WTC11 (cell line): ENCODE results near the gene FGF22. TPM values are rescaled to one million over a fixed set of nuclear protein-coding genes. Genes with fewer than 3 reads are reported as not detected.

Experiments
- ATAC-seq: fragments of 200-7000 bp; cut with Tn5 transposase; 2 replicates; pipeline ENCODE4 v1.10.0; 2021; ENCODE audit warnings: mild to moderate bottlenecking, moderate library complexity
- CTCF ChIA-PET: fragments of 300-600 bp; sonication (Branson Sonifier 250); formaldehyde crosslinking; loops from one replicate; lab custom pipeline; 2021; ENCODE audit warnings: antibody characterized with exemption; lab: Charles Lee
- POLR2A ChIA-PET: fragments of 350-600 bp; sonication (Branson Sonifier 250); formaldehyde crosslinking; loops from one replicate; lab custom pipeline; 2021; ENCODE audit warnings: antibody characterized with exemption; lab: Charles Lee
- DNase-seq: peaks from one replicate; pipeline ENCODE4 v3.0.0; 2021; ENCODE audit warnings: low spot score
- H3K27ac Mint-ChIP-seq: 2 replicates; pipeline ENCODE4 v1.8.0; 2021; ENCODE audit warnings: mixed read lengths
- H3K27me3 Mint-ChIP-seq: 2 replicates; pipeline ENCODE4 v1.8.0; 2021; ENCODE audit warnings: low read depth, mild to moderate bottlenecking, moderate library complexity, mixed read lengths
- H3K36me3 Mint-ChIP-seq: 2 replicates; pipeline ENCODE4 v1.8.0; 2021; ENCODE audit warnings: mixed read lengths
- H3K4me1 Mint-ChIP-seq: 2 replicates; pipeline ENCODE4 v1.8.0; 2022; ENCODE audit warnings: mixed read lengths
- H3K4me3 Mint-ChIP-seq: 2 replicates; pipeline ENCODE4 v1.8.0; 2021; ENCODE audit warnings: mild to moderate bottlenecking, moderate library complexity, mixed read lengths
- H3K9me3 Mint-ChIP-seq: 2 replicates; pipeline ENCODE4 v1.8.0; 2021; ENCODE audit warnings: mixed read lengths
- CTCF ChIP-seq: fragments of 200-600 bp; IDR thresholded peaks from 2 replicates; pipeline ENCODE4 v1.8.0; 2022; ENCODE audit warnings: antibody characterized with exemption
- E2F4 ChIP-seq: sonication (generic); formaldehyde crosslinking; IDR thresholded peaks from 2 replicates; pipeline ENCODE4 v1.8.1; 2022; ENCODE audit warnings: low read depth, mild to moderate bottlenecking, moderate library complexity, missing genetic modification reagents, borderline replicate concordance
- ESRRA ChIP-seq: sonication (generic); formaldehyde crosslinking; IDR thresholded peaks from 2 replicates; pipeline ENCODE4 v1.8.1; 2022; ENCODE audit warnings: mild to moderate bottlenecking, missing genetic modification reagents, borderline replicate concordance
- HMGXB4 ChIP-seq: sonication (generic); formaldehyde crosslinking; IDR thresholded peaks from 2 replicates; pipeline ENCODE4 v1.8.1; 2023; ENCODE audit warnings: mild to moderate bottlenecking, moderate library complexity, missing genetic modification reagents
- JUN ChIP-seq: sonication (generic); formaldehyde crosslinking; IDR thresholded peaks from 2 replicates; pipeline ENCODE4 v1.8.0; 2023; ENCODE audit warnings: mild to moderate bottlenecking, missing genetic modification reagents
- PRDM15 ChIP-seq: sonication (generic); formaldehyde crosslinking; IDR thresholded peaks from 2 replicates; pipeline ENCODE4 v1.8.0; 2022; ENCODE audit warnings: missing genetic modification reagents
- PRRX2 ChIP-seq: fragments of 250-450 bp; sonication (Bioruptor Pico); IDR thresholded peaks from 2 replicates; pipeline ENCODE4 v1.8.0; 2021; ENCODE audit warnings: mild to moderate bottlenecking
- USF2 ChIP-seq: sonication (generic); formaldehyde crosslinking; IDR thresholded peaks from 2 replicates; pipeline ENCODE4 v1.8.1; 2023; ENCODE audit warnings: mild to moderate bottlenecking, missing genetic modification reagents, moderate library complexity
- ZNF263 ChIP-seq: sonication (generic); formaldehyde crosslinking; IDR thresholded peaks from 2 replicates; pipeline ENCODE4 v1.8.1; 2022; ENCODE audit warnings: low read depth, mild to moderate bottlenecking, moderate library complexity, missing genetic modification reagents
- total RNA-seq: library from RNA; stranded (reverse); gene quantifications from 3 replicates; pipeline ENCODE4 v1.2.3, GENCODE V29; 2021
- TF ChIP-seq, protein P1 (sequence below): sonication (generic); formaldehyde crosslinking; IDR thresholded peaks from 2 replicates; pipeline ENCODE4 v1.8.1; 2022; ENCODE audit warnings: missing genetic modification reagents, borderline replicate concordance
- TF ChIP-seq, protein P2 (sequence below): fragments of 250-450 bp; sonication (Bioruptor Pico); IDR thresholded peaks from 2 replicates; pipeline ENCODE4 v1.9.0; 2021; ENCODE audit warnings: mild to moderate bottlenecking
- TF ChIP-seq, protein P3 (sequence below): fragments of 250-450 bp; sonication (Bioruptor Pico); IDR thresholded peaks from 2 replicates; pipeline ENCODE4 v2.1.2; 2022; ENCODE audit warnings: mild to moderate bottlenecking, moderate library complexity
- TF ChIP-seq, protein P4 (sequence below): sonication (generic); formaldehyde crosslinking; IDR thresholded peaks from 2 replicates; pipeline ENCODE4 v1.8.0; 2023; ENCODE audit warnings: missing genetic modification reagents, mild to moderate bottlenecking, borderline replicate concordance
- TF ChIP-seq, protein P5 (sequence below): sonication (generic); formaldehyde crosslinking; IDR thresholded peaks from 2 replicates; pipeline ENCODE4 v1.8.1; 2022; ENCODE audit warnings: low read depth, missing genetic modification reagents, borderline replicate concordance

The FGF22 gene
- total RNA-seq, 1 experiment from 2014 or later = 1.6 TPM

DNA sequence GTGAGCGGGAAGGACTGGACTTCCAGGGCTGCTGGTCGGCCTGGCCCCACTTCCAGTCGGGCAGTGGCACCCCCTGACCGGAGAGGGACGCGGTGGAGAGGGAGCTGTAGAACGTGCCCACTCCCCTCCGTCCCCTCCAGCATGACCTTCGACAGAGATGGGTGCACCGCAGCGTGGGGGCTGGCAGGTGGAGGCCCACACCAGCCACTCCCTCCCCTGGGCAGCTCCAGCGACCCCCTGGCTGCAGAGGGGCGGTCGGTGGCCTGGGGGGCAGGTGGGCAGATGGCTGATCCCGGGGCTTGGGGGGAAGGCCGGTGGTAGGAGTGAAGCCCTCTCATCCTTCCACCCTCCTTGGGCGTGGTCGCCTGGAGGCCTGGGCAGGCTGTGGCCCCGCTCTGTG lies 47.6 kb upstream of the FGF22 start:
- no peaks in the 10 kb centered on the region for H3K4me1 Mint-ChIP-seq
- TF ChIP-seq USF2 (CRISPR knock-in tag) = no peak
- TF ChIP-seq CTCF = no peak
- no peak for TF ChIP-seq PRRX2 (CRISPR knock-in tag)
- TF ChIP-seq, protein P1, sequence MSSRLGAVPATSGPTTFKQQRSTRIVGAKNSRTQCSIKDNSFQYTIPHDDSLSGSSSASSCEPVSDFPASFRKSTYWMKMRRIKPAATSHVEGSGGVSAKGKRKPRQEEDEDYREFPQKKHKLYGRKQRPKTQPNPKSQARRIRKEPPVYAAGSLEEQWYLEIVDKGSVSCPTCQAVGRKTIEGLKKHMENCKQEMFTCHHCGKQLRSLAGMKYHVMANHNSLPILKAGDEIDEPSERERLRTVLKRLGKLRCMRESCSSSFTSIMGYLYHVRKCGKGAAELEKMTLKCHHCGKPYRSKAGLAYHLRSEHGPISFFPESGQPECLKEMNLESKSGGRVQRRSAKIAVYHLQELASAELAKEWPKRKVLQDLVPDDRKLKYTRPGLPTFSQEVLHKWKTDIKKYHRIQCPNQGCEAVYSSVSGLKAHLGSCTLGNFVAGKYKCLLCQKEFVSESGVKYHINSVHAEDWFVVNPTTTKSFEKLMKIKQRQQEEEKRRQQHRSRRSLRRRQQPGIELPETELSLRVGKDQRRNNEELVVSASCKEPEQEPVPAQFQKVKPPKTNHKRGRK (CRISPR knock-in tag) = no peak
- TF ChIP-seq, protein P2, sequence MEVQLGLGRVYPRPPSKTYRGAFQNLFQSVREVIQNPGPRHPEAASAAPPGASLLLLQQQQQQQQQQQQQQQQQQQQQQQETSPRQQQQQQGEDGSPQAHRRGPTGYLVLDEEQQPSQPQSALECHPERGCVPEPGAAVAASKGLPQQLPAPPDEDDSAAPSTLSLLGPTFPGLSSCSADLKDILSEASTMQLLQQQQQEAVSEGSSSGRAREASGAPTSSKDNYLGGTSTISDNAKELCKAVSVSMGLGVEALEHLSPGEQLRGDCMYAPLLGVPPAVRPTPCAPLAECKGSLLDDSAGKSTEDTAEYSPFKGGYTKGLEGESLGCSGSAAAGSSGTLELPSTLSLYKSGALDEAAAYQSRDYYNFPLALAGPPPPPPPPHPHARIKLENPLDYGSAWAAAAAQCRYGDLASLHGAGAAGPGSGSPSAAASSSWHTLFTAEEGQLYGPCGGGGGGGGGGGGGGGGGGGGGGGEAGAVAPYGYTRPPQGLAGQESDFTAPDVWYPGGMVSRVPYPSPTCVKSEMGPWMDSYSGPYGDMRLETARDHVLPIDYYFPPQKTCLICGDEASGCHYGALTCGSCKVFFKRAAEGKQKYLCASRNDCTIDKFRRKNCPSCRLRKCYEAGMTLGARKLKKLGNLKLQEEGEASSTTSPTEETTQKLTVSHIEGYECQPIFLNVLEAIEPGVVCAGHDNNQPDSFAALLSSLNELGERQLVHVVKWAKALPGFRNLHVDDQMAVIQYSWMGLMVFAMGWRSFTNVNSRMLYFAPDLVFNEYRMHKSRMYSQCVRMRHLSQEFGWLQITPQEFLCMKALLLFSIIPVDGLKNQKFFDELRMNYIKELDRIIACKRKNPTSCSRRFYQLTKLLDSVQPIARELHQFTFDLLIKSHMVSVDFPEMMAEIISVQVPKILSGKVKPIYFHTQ = no peak
- no peak for TF ChIP-seq HMGXB4 (CRISPR knock-in tag)
- TF ChIP-seq, protein P3, sequence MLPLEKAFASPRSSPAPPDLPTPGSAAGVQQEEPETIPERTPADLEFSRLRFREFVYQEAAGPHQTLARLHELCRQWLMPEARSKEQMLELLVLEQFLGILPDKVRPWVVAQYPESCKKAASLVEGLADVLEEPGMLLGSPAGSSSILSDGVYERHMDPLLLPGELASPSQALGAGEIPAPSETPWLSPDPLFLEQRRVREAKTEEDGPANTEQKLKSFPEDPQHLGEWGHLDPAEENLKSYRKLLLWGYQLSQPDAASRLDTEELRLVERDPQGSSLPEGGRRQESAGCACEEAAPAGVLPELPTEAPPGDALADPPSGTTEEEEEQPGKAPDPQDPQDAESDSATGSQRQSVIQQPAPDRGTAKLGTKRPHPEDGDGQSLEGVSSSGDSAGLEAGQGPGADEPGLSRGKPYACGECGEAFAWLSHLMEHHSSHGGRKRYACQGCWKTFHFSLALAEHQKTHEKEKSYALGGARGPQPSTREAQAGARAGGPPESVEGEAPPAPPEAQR (CRISPR knock-in tag) = no peak
- no peak for TF ChIP-seq E2F4 (CRISPR knock-in tag)
- TF ChIP-seq, protein P4, sequence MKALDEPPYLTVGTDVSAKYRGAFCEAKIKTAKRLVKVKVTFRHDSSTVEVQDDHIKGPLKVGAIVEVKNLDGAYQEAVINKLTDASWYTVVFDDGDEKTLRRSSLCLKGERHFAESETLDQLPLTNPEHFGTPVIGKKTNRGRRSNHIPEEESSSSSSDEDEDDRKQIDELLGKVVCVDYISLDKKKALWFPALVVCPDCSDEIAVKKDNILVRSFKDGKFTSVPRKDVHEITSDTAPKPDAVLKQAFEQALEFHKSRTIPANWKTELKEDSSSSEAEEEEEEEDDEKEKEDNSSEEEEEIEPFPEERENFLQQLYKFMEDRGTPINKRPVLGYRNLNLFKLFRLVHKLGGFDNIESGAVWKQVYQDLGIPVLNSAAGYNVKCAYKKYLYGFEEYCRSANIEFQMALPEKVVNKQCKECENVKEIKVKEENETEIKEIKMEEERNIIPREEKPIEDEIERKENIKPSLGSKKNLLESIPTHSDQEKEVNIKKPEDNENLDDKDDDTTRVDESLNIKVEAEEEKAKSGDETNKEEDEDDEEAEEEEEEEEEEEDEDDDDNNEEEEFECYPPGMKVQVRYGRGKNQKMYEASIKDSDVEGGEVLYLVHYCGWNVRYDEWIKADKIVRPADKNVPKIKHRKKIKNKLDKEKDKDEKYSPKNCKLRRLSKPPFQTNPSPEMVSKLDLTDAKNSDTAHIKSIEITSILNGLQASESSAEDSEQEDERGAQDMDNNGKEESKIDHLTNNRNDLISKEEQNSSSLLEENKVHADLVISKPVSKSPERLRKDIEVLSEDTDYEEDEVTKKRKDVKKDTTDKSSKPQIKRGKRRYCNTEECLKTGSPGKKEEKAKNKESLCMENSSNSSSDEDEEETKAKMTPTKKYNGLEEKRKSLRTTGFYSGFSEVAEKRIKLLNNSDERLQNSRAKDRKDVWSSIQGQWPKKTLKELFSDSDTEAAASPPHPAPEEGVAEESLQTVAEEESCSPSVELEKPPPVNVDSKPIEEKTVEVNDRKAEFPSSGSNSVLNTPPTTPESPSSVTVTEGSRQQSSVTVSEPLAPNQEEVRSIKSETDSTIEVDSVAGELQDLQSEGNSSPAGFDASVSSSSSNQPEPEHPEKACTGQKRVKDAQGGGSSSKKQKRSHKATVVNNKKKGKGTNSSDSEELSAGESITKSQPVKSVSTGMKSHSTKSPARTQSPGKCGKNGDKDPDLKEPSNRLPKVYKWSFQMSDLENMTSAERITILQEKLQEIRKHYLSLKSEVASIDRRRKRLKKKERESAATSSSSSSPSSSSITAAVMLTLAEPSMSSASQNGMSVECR (CRISPR knock-in tag) = no peak
- TF ChIP-seq JUN (CRISPR knock-in tag) = no peak
- TF ChIP-seq, protein P5, sequence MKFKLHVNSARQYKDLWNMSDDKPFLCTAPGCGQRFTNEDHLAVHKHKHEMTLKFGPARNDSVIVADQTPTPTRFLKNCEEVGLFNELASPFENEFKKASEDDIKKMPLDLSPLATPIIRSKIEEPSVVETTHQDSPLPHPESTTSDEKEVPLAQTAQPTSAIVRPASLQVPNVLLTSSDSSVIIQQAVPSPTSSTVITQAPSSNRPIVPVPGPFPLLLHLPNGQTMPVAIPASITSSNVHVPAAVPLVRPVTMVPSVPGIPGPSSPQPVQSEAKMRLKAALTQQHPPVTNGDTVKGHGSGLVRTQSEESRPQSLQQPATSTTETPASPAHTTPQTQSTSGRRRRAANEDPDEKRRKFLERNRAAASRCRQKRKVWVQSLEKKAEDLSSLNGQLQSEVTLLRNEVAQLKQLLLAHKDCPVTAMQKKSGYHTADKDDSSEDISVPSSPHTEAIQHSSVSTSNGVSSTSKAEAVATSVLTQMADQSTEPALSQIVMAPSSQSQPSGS = no peak
- no peak for TF ChIP-seq PRDM15 (CRISPR knock-in tag)
- no peak for TF ChIP-seq ESRRA (CRISPR knock-in tag)
- no peak for TF ChIP-seq ZNF263 (CRISPR knock-in tag)

More for the DNA sequence above, 47.6 kb upstream of the FGF22 start:
- Mint-ChIP-seq H3K4me3 (no peak overlapping the region), H3K9me3 (no peaks in the 10 kb centered on the region), H3K36me3 (no peaks in the 10 kb centered on the region), H3K27me3 (peaks cover 43% of the 10 kb centered on the region), H3K27ac (no peak overlapping the region)
- ChIA-PET CTCF (interaction anchor here (1.0 kb wide), 1 partner anchor 142 kb away, joined by 3 read pairs; no protein-coding TSS in a partner anchor), POLR2A (no interaction called here)
- DNase-seq (no peak), ATAC-seq (no peak)
